BE2C (cell line): ENCODE results near the gene ABITRAM.

Experiments
- DNase-seq: peaks from one replicate; pipeline ENCODE4 v3.0.0-alpha.2; 2020
- H3K27me3 ChIP-seq: fragments of 250-450 bp; sonication (Bioruptor Pico); 2 replicates; pipeline ENCODE4 v1.5.1; 2020; ENCODE audit warnings: mild to moderate bottlenecking
- H3K36me3 ChIP-seq: fragments of 250-450 bp; sonication (Bioruptor Pico); 2 replicates; pipeline ENCODE4 v1.5.1; 2020; ENCODE audit warnings: mild to moderate bottlenecking
- H3K4me1 ChIP-seq: fragments of 250-450 bp; sonication (Bioruptor Pico); 2 replicates; pipeline ENCODE4 v1.5.1; 2020
- H3K4me3 ChIP-seq: 2 replicates; pipeline ENCODE4 v1.5.1; 2011; ENCODE audit warnings: low read depth, low read length
- H3K9me3 ChIP-seq: fragments of 250-450 bp; sonication (Bioruptor Pico); 2 replicates; pipeline ENCODE4 v1.5.1; 2020
- CTCF ChIP-seq: IDR thresholded peaks from 2 replicates; pipeline ENCODE4 v1.5.1; 2012; ENCODE audit warnings: mild to moderate bottlenecking, low read depth, low read length

The ABITRAM gene

GRCh38 chr9:108950168-108950567, 16.0 kb downstream of the ABITRAM start:
- TF ChIP-seq CTCF, result no peak
- Histone ChIP-seq H3K9me3 (no peaks in the 10 kb centered on the region), H3K36me3 (peaks cover 18% of the 10 kb centered on the region), H3K4me3 (no peak overlapping the region), H3K27me3 (no peaks in the 10 kb centered on the region), H3K4me1 (peaks cover 2% of the 10 kb centered on the region; the same call in 1 of the 2 replicates)
- DNase-seq, result no peak

GRCh38 chr9:108951578-108951977, 17.4 kb downstream of the ABITRAM start:
- TF ChIP-seq CTCF, result no peak
- H3K4me3 ChIP-seq, result no peak overlapping the region

GRCh38 chr9:108953983-108954574, 19.9 kb downstream of the ABITRAM start:
- H3K27me3 ChIP-seq, result no peaks in the 10 kb centered on the region
- peak; percentile 66 for TF ChIP-seq CTCF
- DNase-seq, result no peak
- peaks cover 11% of the 10 kb centered on the region for H3K36me3 ChIP-seq
- H3K9me3 ChIP-seq, result no peaks in the 10 kb centered on the region
- peaks cover 10% of the 10 kb centered on the region for H3K4me1 ChIP-seq
- no peak overlapping the region for H3K4me3 ChIP-seq

More at GRCh38 chr9:108951578-108951977, 17.4 kb downstream of the ABITRAM start:
- Histone ChIP-seq H3K27me3 (no peaks in the 10 kb centered on the region), H3K36me3 (peaks cover 15% of the 10 kb centered on the region), H3K9me3 (no peaks in the 10 kb centered on the region), H3K4me1 (peaks cover 9% of the 10 kb centered on the region)
- no peak for DNase-seq

GRCh38 chr9:108956022-108956630, 21.9 kb downstream of the ABITRAM start:
- no peak for TF ChIP-seq CTCF
- DNase-seq, result peak; percentile 42
- no peaks in the 10 kb centered on the region for H3K9me3 ChIP-seq
- no peaks in the 10 kb centered on the region for H3K27me3 ChIP-seq
- peaks cover 10% of the 10 kb centered on the region for H3K4me1 ChIP-seq
- H3K4me3 ChIP-seq, result peak overlapping the region; percentile 3; the same call in 1 of the 2 replicates
- H3K36me3 ChIP-seq, result peaks cover 16% of the 10 kb centered on the region

GRCh38 chr9:108956631-108957026, 22.4 kb downstream of the ABITRAM start:
- Histone ChIP-seq H3K4me3 (peak overlapping the region; percentile 3; the same call in 1 of the 2 replicates), H3K27me3 (no peaks in the 10 kb centered on the region), H3K9me3 (no peaks in the 10 kb centered on the region), H3K4me1 (peaks cover 10% of the 10 kb centered on the region), H3K36me3 (peaks cover 16% of the 10 kb centered on the region)
- no peak for DNase-seq
- TF ChIP-seq CTCF, result no peak

GRCh38 chr9:108960331-108960730, 26.1 kb downstream of the ABITRAM start:
- H3K4me3 ChIP-seq, result no peak overlapping the region
- no peaks in the 10 kb centered on the region for H3K27me3 ChIP-seq
- H3K4me1 ChIP-seq, result peaks cover 11% of the 10 kb centered on the region
- peaks cover 9% of the 10 kb centered on the region for H3K36me3 ChIP-seq
- no peaks in the 10 kb centered on the region for H3K9me3 ChIP-seq
- no peak for DNase-seq
- TF ChIP-seq CTCF, result no peak
